Measurements from ENCODE around the gene ARID1B.

The ARID1B gene

GRCh38 chr6:157219201-157220200 is 442.3 kb downstream of the ARID1B start:
- Histone ChIP-seq H2AFZ (ENCODE audit: low read length) (no peak overlapping the region), H3K27me3 (ENCODE audit: insufficient read depth, low read length) (no peaks in the 10 kb centered on the region), H3K9me2 (ENCODE audit: low read depth, low read length) (no peaks in the 10 kb centered on the region), H3K9me3 (ENCODE audit: low read length) (no peaks in the 10 kb centered on the region), H3K4me2 (ENCODE audit: low read length) (no peak overlapping the region), H3K79me2 (ENCODE audit: insufficient read depth, low read length) (no peaks in the 10 kb centered on the region), H4K20me1 (ENCODE audit: insufficient read depth, low read length) (no peaks in the 10 kb centered on the region), H3K4me3 (ENCODE audit: low read depth, low read length, poor library complexity, severe bottlenecking) (no peak overlapping the region), H3K36me3 (ENCODE audit: insufficient read depth, low read length) (no peaks in the 10 kb centered on the region), H3F3A (ENCODE audit: insufficient read depth, low read length) (no peaks in the 10 kb centered on the region), H3K4me1 (ENCODE audit: insufficient read depth, low read length, severe bottlenecking) (peaks cover 33% of the 10 kb centered on the region), H3K27ac (ENCODE audit: low read depth, low read length, poor library complexity, severe bottlenecking) (no peak overlapping the region), H3K9ac (ENCODE audit: low read length) (no peak overlapping the region)
- TF ChIP-seq EZH2 (IDR thresholded peaks at IDR 0.05; ENCODE audit: borderline replicate concordance, low read length) = no peak
- TF ChIP-seq CTCF (IDR thresholded peaks at IDR 0.05; ENCODE audit: low read length) = no peak

- Histone ChIP-seq H3K4me1 (ENCODE audit: insufficient read depth, low read length, severe bottlenecking) (peaks cover 33% of the 10 kb centered on the region), H3K9ac (ENCODE audit: low read length) (peak overlapping the region; percentile 68), H3K4me2 (ENCODE audit: low read length) (peak overlapping the region; percentile 78), H4K20me1 (ENCODE audit: insufficient read depth, low read length) (no peaks in the 10 kb centered on the region), H3K27ac (ENCODE audit: low read depth, low read length, poor library complexity, severe bottlenecking) (no peak overlapping the region), H3F3A (ENCODE audit: insufficient read depth, low read length) (no peaks in the 10 kb centered on the region), H3K79me2 (ENCODE audit: insufficient read depth, low read length) (no peaks in the 10 kb centered on the region), H2AFZ (ENCODE audit: low read length) (peak overlapping the region; percentile 90; the same call in 1 of the 2 replicates), H3K36me3 (ENCODE audit: insufficient read depth, low read length) (no peaks in the 10 kb centered on the region), H3K4me3 (ENCODE audit: low read depth, low read length, poor library complexity, severe bottlenecking) (peak overlapping the region; percentile 61), H3K9me2 (ENCODE audit: low read depth, low read length) (no peaks in the 10 kb centered on the region), H3K27me3 (ENCODE audit: insufficient read depth, low read length) (no peaks in the 10 kb centered on the region), H3K9me3 (ENCODE audit: low read length) (no peaks in the 10 kb centered on the region)
- TF ChIP-seq EZH2 (IDR thresholded peaks at IDR 0.05; ENCODE audit: borderline replicate concordance, low read length) (no peak), CTCF (IDR thresholded peaks at IDR 0.05; ENCODE audit: low read length) (no peak)
Measured at GRCh38 chr6:157220485-157220884, 443.3 kb downstream of the ARID1B start.

GRCh38 chr6:157221049-157221816 is 444.1 kb downstream of the ARID1B start:
- H3K4me1 ChIP-seq (ENCODE audit: insufficient read depth, low read length, severe bottlenecking) = peaks cover 33% of the 10 kb centered on the region
- H3K79me2 ChIP-seq (ENCODE audit: insufficient read depth, low read length) = no peaks in the 10 kb centered on the region
- peak overlapping the region; percentile 90 for H2AFZ ChIP-seq (ENCODE audit: low read length)
- H3K9me3 ChIP-seq (ENCODE audit: low read length) = no peaks in the 10 kb centered on the region
- no peak overlapping the region for H3K27ac ChIP-seq (ENCODE audit: low read depth, low read length, poor library complexity, severe bottlenecking)
- peak; percentile 22; the same call in 1 of the 2 replicates for TF ChIP-seq CTCF (IDR thresholded peaks at IDR 0.05; ENCODE audit: low read length)
- no peak for TF ChIP-seq EZH2 (IDR thresholded peaks at IDR 0.05; ENCODE audit: borderline replicate concordance, low read length)
- H3K9me2 ChIP-seq (ENCODE audit: low read depth, low read length) = no peaks in the 10 kb centered on the region
- peak overlapping the region; percentile 68 for H3K9ac ChIP-seq (ENCODE audit: low read length)
- peak overlapping the region; percentile 61 for H3K4me3 ChIP-seq (ENCODE audit: low read depth, low read length, poor library complexity, severe bottlenecking)
- H3F3A ChIP-seq (ENCODE audit: insufficient read depth, low read length) = no peaks in the 10 kb centered on the region
- H3K4me2 ChIP-seq (ENCODE audit: low read length) = peak overlapping the region; percentile 78
- no peaks in the 10 kb centered on the region for H3K27me3 ChIP-seq (ENCODE audit: insufficient read depth, low read length)
- no peaks in the 10 kb centered on the region for H4K20me1 ChIP-seq (ENCODE audit: insufficient read depth, low read length)
- no peaks in the 10 kb centered on the region for H3K36me3 ChIP-seq (ENCODE audit: insufficient read depth, low read length)

All from OCI-LY1 (cell line).